PC-3 (cell line): ENCODE measurements around the gene ZNF615.

Source experiments
- EZH2 ChIP-seq: fragments of 300-600 bp; sonication (generic); IDR thresholded peaks from one replicate; pipeline ENCODE4 v1.6.1; 2017; ENCODE audit warnings: antibody characterized with exemption, mild to moderate bottlenecking, low read length; ENCODE audit not compliant: unreplicated experiment
- EZH2phosphoT487 ChIP-seq: fragments of 300-600 bp; sonication (generic); IDR thresholded peaks from 2 replicates; pipeline ENCODE4 v1.6.1; 2018; ENCODE audit warnings: mild to moderate bottlenecking, antibody characterized with exemption, low read length, borderline replicate concordance
- TF ChIP-seq, protein P1 (sequence below): fragments of 300-600 bp; sonication (generic); conservative IDR thresholded peaks from 2 replicates; pipeline ENCODE4 v1.5.1; 2017; ENCODE audit warnings: antibody characterized with exemption, low read depth, mild to moderate bottlenecking, low read length

DNA sequence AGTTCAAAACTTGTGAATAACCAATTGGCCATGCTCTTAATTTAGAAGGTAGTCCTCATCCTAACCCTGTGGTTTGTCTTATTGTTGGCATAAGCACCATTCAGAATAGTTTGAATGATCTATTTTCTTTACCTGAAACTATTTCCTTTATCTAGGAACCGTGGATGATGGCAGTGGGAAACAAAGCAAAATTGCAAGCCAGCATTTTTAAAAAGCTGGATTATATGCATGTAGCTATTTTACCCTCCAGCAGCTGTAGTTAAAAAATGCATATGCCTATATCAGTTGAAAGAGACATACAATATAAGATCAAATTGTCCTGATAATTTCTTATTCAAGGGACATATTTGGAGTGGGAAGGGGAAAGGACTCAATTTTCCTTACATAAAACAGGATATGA, 61.4 kb downstream of the ZNF615 start:
- TF ChIP-seq, protein P1, sequence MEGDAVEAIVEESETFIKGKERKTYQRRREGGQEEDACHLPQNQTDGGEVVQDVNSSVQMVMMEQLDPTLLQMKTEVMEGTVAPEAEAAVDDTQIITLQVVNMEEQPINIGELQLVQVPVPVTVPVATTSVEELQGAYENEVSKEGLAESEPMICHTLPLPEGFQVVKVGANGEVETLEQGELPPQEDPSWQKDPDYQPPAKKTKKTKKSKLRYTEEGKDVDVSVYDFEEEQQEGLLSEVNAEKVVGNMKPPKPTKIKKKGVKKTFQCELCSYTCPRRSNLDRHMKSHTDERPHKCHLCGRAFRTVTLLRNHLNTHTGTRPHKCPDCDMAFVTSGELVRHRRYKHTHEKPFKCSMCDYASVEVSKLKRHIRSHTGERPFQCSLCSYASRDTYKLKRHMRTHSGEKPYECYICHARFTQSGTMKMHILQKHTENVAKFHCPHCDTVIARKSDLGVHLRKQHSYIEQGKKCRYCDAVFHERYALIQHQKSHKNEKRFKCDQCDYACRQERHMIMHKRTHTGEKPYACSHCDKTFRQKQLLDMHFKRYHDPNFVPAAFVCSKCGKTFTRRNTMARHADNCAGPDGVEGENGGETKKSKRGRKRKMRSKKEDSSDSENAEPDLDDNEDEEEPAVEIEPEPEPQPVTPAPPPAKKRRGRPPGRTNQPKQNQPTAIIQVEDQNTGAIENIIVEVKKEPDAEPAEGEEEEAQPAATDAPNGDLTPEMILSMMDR, result no peak
- TF ChIP-seq EZH2phosphoT487 (no peak), EZH2 (no peak)
